CD4-positive, alpha-beta T cell treated with Interleukin-6 for 4 hours (primary cell): ENCODE results near the gene MEF2D.

Source experiments
- DNase-seq: peaks from one replicate; pipeline ENCODE4 v3.0.0-alpha.2; 2020; ENCODE audit warnings: mixed read lengths

Gene MEF2D

GRCh38 chr1:156523801-156524480, 23.4 kb upstream of the MEF2D start:
- no peak for DNase-seq

- DNase-seq: no peak
These were observed 21.9 kb upstream of the MEF2D start for GRCh38 chr1:156522443-156522970.

GRCh38 chr1:156517748-156518147, 17.2 kb upstream of the MEF2D start:
- no peak for DNase-seq

- no peak for DNase-seq
These were observed 16.2 kb upstream of the MEF2D start for GRCh38 chr1:156516821-156517220.

- no peak for DNase-seq
These were observed 15.4 kb upstream of the MEF2D start for GRCh38 chr1:156515956-156516355.

GRCh38 chr1:156513185-156513584, 12.6 kb upstream of the MEF2D start:
- DNase-seq: no peak

- DNase-seq: no peak
These were observed 11.1 kb upstream of the MEF2D start for GRCh38 chr1:156511644-156512043.

- no peak for DNase-seq
These were observed 10.1 kb upstream of the MEF2D start for GRCh38 chr1:156510709-156511108.

GRCh38 chr1:156509424-156510034, 9.0 kb upstream of the MEF2D start:
- DNase-seq: no peak

GRCh38 chr1:156508955-156509234, 8.3 kb upstream of the MEF2D start:
- DNase-seq: no peak

- no peak for DNase-seq
These were observed 7.8 kb upstream of the MEF2D start for GRCh38 chr1:156508205-156508954.

- DNase-seq: no peak
These were observed 5.9 kb upstream of the MEF2D start for GRCh38 chr1:156506450-156506849.

GRCh38 chr1:156505679-156506298, 5.2 kb upstream of the MEF2D start:
- no peak for DNase-seq

- peak; percentile 99 for DNase-seq
These were observed 4.5 kb upstream of the MEF2D start for GRCh38 chr1:156504821-156505678.

- peak; percentile 45 for DNase-seq
These were observed 3.9 kb upstream of the MEF2D start for GRCh38 chr1:156504438-156504813.

GRCh38 chr1:156503698-156504437, 3.3 kb upstream of the MEF2D start:
- no peak for DNase-seq

GRCh38 chr1:156502894-156503697, 2.5 kb upstream of the MEF2D start:
- no peak for DNase-seq

- no peak for DNase-seq
These were observed 1.9 kb upstream of the MEF2D start for GRCh38 chr1:156502391-156502893.

- DNase-seq: peak; percentile 92
These were observed 375 bp upstream of the MEF2D start for GRCh38 chr1:156500793-156501506.
